Neural crest cell (in vitro differentiated cells): ENCODE measurements around the gene SAP30L. TPM values are rescaled to one million over a fixed set of nuclear protein-coding genes. Genes with fewer than 3 reads are reported as not detected.

ENCODE experiments used
- DNase-seq: peaks from one replicate; pipeline ENCODE4 v3.0.0; 2021; ENCODE audit warnings: low read depth, mixed read lengths, low spot score
- H3K27ac Mint-ChIP-seq: one replicate; pipeline ENCODE4 v1.8.0; 2021; ENCODE audit warnings: mild to moderate bottlenecking, mixed read lengths; ENCODE audit not compliant: unreplicated experiment
- H3K27me3 Mint-ChIP-seq: 2 replicates; pipeline ENCODE4 v1.8.0; 2021; ENCODE audit warnings: low read depth, mild to moderate bottlenecking, mixed read lengths
- H3K36me3 Mint-ChIP-seq: 2 replicates; pipeline ENCODE4 v1.8.0; 2021; ENCODE audit warnings: low read depth, mild to moderate bottlenecking, mixed read lengths
- H3K4me1 Mint-ChIP-seq: 2 replicates; pipeline ENCODE4 v1.8.0; 2021; ENCODE audit warnings: mixed read lengths
- H3K4me3 Mint-ChIP-seq: one replicate; pipeline ENCODE4 v1.8.0; 2021; ENCODE audit warnings: mild to moderate bottlenecking, mixed read lengths
- H3K9me3 Mint-ChIP-seq: 2 replicates; pipeline ENCODE4 v1.8.0; 2021; ENCODE audit warnings: mixed read lengths
- CTCF ChIP-seq: fragments of 200-600 bp; sonication (generic); conservative IDR thresholded peaks from 2 replicates; pipeline ENCODE4 v1.5.0; 2021; ENCODE audit warnings: antibody characterized with exemption, mild to moderate bottlenecking
- total RNA-seq: library from RNA; stranded (reverse); gene quantifications from 2 replicates; pipeline ENCODE4 v1.2.1, GENCODE V29; 2021

The SAP30L gene
- total RNA-seq, 1 donor from 2014 or later, result 46.3 TPM

GRCh38 chr5:154464438-154464837, 18.6 kb downstream of the SAP30L start:
- DNase-seq, result no peak
- H3K36me3 Mint-ChIP-seq, result no peaks in the 10 kb centered on the region
- TF ChIP-seq CTCF, result no peak
- no peaks in the 10 kb centered on the region for H3K4me1 Mint-ChIP-seq
- peaks cover 39% of the 10 kb centered on the region for H3K27me3 Mint-ChIP-seq
- H3K27ac Mint-ChIP-seq, result no peak overlapping the region
- no peaks in the 10 kb centered on the region for H3K9me3 Mint-ChIP-seq
- no peak overlapping the region for H3K4me3 Mint-ChIP-seq

- Mint-ChIP-seq H3K9me3 (no peaks in the 10 kb centered on the region), H3K36me3 (no peaks in the 10 kb centered on the region), H3K27ac (no peak overlapping the region), H3K4me1 (no peaks in the 10 kb centered on the region), H3K4me3 (no peak overlapping the region), H3K27me3 (peaks cover 45% of the 10 kb centered on the region)
- DNase-seq, result no peak
- TF ChIP-seq CTCF, result no peak
These were observed 19.4 kb downstream of the SAP30L start for GRCh38 chr5:154465169-154465568.

- H3K4me1 Mint-ChIP-seq, result no peaks in the 10 kb centered on the region
- peaks cover 54% of the 10 kb centered on the region for H3K27me3 Mint-ChIP-seq
- DNase-seq, result no peak
- no peak for TF ChIP-seq CTCF
- no peak overlapping the region for H3K27ac Mint-ChIP-seq
- no peaks in the 10 kb centered on the region for H3K9me3 Mint-ChIP-seq
- no peaks in the 10 kb centered on the region for H3K36me3 Mint-ChIP-seq
- H3K4me3 Mint-ChIP-seq, result no peak overlapping the region
These were observed 20.4 kb downstream of the SAP30L start for GRCh38 chr5:154466147-154466546.

GRCh38 chr5:154466671-154467070, 20.9 kb downstream of the SAP30L start:
- H3K27ac Mint-ChIP-seq, result no peak overlapping the region
- no peak for DNase-seq
- H3K4me3 Mint-ChIP-seq, result no peak overlapping the region
- no peak for TF ChIP-seq CTCF
- peaks cover 60% of the 10 kb centered on the region for H3K27me3 Mint-ChIP-seq
- H3K9me3 Mint-ChIP-seq, result no peaks in the 10 kb centered on the region
- no peaks in the 10 kb centered on the region for H3K4me1 Mint-ChIP-seq
- no peaks in the 10 kb centered on the region for H3K36me3 Mint-ChIP-seq

- peaks cover 71% of the 10 kb centered on the region for H3K27me3 Mint-ChIP-seq
- no peak overlapping the region for H3K4me3 Mint-ChIP-seq
- H3K4me1 Mint-ChIP-seq, result no peaks in the 10 kb centered on the region
- no peaks in the 10 kb centered on the region for H3K9me3 Mint-ChIP-seq
- no peaks in the 10 kb centered on the region for H3K36me3 Mint-ChIP-seq
- peak; percentile 85 for DNase-seq
- H3K27ac Mint-ChIP-seq, result no peak overlapping the region
- peak; percentile 94 for TF ChIP-seq CTCF
These were observed 22.0 kb downstream of the SAP30L start for GRCh38 chr5:154467655-154468354.
